ENCODE data around the gene C6orf47.

DNA sequence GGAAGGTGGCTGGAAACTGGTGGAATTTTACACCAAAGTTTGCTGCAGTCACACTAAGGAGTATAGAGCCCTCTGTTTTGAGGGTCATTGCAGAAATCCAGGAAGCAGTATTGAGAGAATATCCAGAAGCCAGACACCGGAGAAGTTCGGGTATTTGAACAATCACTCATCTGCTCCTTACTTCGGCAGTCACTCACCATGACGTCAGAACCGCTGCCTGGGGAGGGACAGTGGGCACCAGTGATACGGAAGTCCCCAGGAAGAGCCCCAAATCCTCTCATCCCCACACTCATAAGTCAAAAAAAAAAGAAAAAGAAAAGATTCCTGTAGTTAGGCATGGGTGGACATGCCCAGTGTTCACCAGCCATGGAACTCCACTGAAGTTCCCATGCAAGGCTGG, 16.3 kb upstream of the C6orf47 start:
- TF ChIP-seq, protein P1, sequence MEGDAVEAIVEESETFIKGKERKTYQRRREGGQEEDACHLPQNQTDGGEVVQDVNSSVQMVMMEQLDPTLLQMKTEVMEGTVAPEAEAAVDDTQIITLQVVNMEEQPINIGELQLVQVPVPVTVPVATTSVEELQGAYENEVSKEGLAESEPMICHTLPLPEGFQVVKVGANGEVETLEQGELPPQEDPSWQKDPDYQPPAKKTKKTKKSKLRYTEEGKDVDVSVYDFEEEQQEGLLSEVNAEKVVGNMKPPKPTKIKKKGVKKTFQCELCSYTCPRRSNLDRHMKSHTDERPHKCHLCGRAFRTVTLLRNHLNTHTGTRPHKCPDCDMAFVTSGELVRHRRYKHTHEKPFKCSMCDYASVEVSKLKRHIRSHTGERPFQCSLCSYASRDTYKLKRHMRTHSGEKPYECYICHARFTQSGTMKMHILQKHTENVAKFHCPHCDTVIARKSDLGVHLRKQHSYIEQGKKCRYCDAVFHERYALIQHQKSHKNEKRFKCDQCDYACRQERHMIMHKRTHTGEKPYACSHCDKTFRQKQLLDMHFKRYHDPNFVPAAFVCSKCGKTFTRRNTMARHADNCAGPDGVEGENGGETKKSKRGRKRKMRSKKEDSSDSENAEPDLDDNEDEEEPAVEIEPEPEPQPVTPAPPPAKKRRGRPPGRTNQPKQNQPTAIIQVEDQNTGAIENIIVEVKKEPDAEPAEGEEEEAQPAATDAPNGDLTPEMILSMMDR (IDR thresholded peaks at IDR 0.05; ENCODE audit: low read depth, low read length, missing input control): no peak
- TF ChIP-seq, protein P2, sequence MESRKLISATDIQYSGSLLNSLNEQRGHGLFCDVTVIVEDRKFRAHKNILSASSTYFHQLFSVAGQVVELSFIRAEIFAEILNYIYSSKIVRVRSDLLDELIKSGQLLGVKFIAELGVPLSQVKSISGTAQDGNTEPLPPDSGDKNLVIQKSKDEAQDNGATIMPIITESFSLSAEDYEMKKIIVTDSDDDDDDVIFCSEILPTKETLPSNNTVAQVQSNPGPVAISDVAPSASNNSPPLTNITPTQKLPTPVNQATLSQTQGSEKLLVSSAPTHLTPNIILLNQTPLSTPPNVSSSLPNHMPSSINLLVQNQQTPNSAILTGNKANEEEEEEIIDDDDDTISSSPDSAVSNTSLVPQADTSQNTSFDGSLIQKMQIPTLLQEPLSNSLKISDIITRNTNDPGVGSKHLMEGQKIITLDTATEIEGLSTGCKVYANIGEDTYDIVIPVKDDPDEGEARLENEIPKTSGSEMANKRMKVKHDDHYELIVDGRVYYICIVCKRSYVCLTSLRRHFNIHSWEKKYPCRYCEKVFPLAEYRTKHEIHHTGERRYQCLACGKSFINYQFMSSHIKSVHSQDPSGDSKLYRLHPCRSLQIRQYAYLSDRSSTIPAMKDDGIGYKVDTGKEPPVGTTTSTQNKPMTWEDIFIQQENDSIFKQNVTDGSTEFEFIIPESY (IDR thresholded peaks at IDR 0.05): no peak
- no peak for TF ChIP-seq HNF4G (IDR thresholded peaks at IDR 0.05)
- TF ChIP-seq TAF1 (conservative IDR thresholded peaks at IDR 0.05): no peak
- no peak for TF ChIP-seq JUND (IDR thresholded peaks at IDR 0.05)
- no peak for TF ChIP-seq YY1 (IDR thresholded peaks at IDR 0.05)
- TF ChIP-seq, protein P3, sequence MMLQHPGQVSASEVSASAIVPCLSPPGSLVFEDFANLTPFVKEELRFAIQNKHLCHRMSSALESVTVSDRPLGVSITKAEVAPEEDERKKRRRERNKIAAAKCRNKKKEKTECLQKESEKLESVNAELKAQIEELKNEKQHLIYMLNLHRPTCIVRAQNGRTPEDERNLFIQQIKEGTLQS (IDR thresholded peaks at IDR 0.05): no peak
- TF ChIP-seq, protein P4, sequence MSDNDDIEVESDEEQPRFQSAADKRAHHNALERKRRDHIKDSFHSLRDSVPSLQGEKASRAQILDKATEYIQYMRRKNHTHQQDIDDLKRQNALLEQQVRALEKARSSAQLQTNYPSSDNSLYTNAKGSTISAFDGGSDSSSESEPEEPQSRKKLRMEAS (IDR thresholded peaks at IDR 0.05): no peak

All from liver (tissue), 3 donors.